Gastrocnemius medialis (tissue), 4 donors: Measurements from ENCODE around the gene SNRPB2.

Source experiments
- POLR2A ChIP-seq, 2 donors: fragments of 450-650 bp; IDR thresholded peaks; one replicate each; pipeline ENCODE4 v1.6.1; 2017; ENCODE audit warnings: antibody characterized with exemption in 2 of 2, mild to moderate bottlenecking in 2 of 2, moderate library complexity in 2 of 2
- TF ChIP-seq, protein P1 (sequence below), 5 experiments: fragments of 450-650 bp in 3 of 5; fragments of 200-600 bp in 2 of 5; sonication (generic) in 2 of 5; IDR thresholded peaks in 4 of 5; conservative IDR thresholded peaks in 1 of 5; 1 replicate in 4 of 5; 2 replicates in 1 of 5; pipeline ENCODE4 v1.5.1; 2016 to 2019; ENCODE audit warnings: antibody characterized with exemption in 5 of 5, mild to moderate bottlenecking in 3 of 5, moderate library complexity in 3 of 5

DNA sequence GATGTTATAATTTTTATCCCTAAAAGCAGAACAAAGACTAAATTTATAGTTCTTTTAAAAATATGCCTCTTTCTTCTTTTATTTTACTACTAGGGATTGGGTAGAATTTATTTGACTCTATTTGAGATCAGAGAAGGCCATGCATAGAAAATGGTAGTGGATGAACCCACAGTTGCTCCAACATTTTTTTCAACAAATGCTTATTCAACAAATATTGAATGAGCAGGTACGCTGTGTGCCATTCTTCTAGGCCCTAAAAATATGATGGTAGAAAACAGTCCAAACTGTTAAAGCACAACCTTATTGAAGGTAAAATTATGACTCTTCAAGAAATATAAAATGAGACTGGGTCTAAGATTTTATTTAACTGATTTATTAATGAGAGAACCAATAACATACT lies 48.3 kb downstream of the SNRPB2 start:
- TF ChIP-seq, protein P1, sequence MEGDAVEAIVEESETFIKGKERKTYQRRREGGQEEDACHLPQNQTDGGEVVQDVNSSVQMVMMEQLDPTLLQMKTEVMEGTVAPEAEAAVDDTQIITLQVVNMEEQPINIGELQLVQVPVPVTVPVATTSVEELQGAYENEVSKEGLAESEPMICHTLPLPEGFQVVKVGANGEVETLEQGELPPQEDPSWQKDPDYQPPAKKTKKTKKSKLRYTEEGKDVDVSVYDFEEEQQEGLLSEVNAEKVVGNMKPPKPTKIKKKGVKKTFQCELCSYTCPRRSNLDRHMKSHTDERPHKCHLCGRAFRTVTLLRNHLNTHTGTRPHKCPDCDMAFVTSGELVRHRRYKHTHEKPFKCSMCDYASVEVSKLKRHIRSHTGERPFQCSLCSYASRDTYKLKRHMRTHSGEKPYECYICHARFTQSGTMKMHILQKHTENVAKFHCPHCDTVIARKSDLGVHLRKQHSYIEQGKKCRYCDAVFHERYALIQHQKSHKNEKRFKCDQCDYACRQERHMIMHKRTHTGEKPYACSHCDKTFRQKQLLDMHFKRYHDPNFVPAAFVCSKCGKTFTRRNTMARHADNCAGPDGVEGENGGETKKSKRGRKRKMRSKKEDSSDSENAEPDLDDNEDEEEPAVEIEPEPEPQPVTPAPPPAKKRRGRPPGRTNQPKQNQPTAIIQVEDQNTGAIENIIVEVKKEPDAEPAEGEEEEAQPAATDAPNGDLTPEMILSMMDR (IDR thresholded peaks at IDR 0.05 in 4 of 5, conservative IDR thresholded peaks at IDR 0.05 in 1 of 5), result no peak
- TF ChIP-seq POLR2A (IDR thresholded peaks at IDR 0.05), result no peak
